ENCODE data around the gene CD300C.
A peak's percentile ranks its signal among the peaks of the same experiment; 100 is the strongest.

CD300C gene

DNA sequence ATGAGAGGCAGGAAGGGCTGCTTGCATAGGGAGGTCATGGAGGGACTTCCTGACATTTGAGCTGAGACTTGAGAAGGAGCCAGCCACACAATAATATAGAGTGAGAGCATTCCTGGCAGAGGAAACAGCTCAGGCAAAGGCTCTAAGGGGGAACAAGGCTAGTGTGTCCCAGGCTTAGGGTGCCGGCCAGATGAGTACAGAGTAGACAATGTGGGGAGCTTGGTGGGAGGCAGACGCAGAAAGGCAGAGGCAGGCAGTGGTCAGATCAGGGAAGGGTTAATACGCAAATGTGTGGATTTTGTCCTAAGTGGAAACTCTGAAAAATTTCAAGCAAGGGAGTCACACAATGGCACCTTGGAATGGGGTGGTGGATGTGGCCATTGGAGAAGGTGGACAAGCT lies 45.9 kb downstream of the CD300C start:
- H3K4me2 ChIP-seq (ENCODE audit: low read length), result no peak overlapping the region
- H3K4me1 ChIP-seq (ENCODE audit: low read length), result no peaks in the 10 kb centered on the region
- H3K4me3 ChIP-seq (ENCODE audit: low read length), result no peak overlapping the region
- no peak overlapping the region for H2AFZ ChIP-seq (ENCODE audit: low read depth, low read length)
- no peaks in the 10 kb centered on the region for H3K36me3 ChIP-seq (replicated peaks; ENCODE audit: low read depth, low read length)
- H3K9ac ChIP-seq (ENCODE audit: low read length), result no peak overlapping the region
- H3K9me3 ChIP-seq (ENCODE audit: insufficient read depth, low read length), result no peaks in the 10 kb centered on the region
- TF ChIP-seq EZH2phosphoT487 (IDR thresholded peaks at IDR 0.05; ENCODE audit: low read depth), result no peak
- TF ChIP-seq, protein P1, sequence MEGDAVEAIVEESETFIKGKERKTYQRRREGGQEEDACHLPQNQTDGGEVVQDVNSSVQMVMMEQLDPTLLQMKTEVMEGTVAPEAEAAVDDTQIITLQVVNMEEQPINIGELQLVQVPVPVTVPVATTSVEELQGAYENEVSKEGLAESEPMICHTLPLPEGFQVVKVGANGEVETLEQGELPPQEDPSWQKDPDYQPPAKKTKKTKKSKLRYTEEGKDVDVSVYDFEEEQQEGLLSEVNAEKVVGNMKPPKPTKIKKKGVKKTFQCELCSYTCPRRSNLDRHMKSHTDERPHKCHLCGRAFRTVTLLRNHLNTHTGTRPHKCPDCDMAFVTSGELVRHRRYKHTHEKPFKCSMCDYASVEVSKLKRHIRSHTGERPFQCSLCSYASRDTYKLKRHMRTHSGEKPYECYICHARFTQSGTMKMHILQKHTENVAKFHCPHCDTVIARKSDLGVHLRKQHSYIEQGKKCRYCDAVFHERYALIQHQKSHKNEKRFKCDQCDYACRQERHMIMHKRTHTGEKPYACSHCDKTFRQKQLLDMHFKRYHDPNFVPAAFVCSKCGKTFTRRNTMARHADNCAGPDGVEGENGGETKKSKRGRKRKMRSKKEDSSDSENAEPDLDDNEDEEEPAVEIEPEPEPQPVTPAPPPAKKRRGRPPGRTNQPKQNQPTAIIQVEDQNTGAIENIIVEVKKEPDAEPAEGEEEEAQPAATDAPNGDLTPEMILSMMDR (IDR thresholded peaks at IDR 0.05; ENCODE audit: low read depth, low read length), result no peak
- no peaks in the 10 kb centered on the region for H3K79me2 ChIP-seq (ENCODE audit: low read length)
- H3K27me3 ChIP-seq (ENCODE audit: low read depth, low read length), result no peaks in the 10 kb centered on the region; the same call in 1 of the 2 replicates
- no peak overlapping the region for H3K27ac ChIP-seq (ENCODE audit: low read length)
- no peaks in the 10 kb centered on the region for H4K20me1 ChIP-seq (ENCODE audit: insufficient read depth, low read length)

DNA sequence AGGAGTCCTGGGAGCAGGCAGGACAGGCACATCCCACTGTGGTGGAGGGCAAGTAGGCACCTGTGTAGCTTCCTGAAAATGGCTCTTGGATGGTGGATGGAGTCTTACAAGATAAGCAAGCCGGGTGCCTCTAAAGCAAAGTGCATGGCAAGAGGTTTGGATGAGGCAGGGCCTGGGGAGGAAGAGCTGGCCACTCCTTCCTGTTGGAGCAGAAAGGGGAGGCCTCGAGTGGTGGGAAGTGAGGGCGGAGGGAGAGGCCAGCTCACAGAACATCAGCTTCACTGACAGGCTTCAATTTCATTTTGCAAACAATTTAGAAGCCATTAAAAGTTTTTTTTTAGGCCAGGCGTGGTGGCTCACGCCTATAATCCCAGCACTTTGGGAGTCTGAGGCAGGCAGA lies 48.4 kb downstream of the CD300C start:
- Histone ChIP-seq H3K4me3 (ENCODE audit: low read length) (no peak overlapping the region), H2AFZ (ENCODE audit: low read depth, low read length) (no peak overlapping the region), H3K36me3 (replicated peaks; ENCODE audit: low read depth, low read length) (no peaks in the 10 kb centered on the region), H3K79me2 (ENCODE audit: low read length) (no peaks in the 10 kb centered on the region), H3K27me3 (ENCODE audit: low read depth, low read length) (no peaks in the 10 kb centered on the region; the same call in 1 of the 2 replicates), H3K4me2 (ENCODE audit: low read length) (no peak overlapping the region), H3K27ac (ENCODE audit: low read length) (no peak overlapping the region), H4K20me1 (ENCODE audit: insufficient read depth, low read length) (no peaks in the 10 kb centered on the region), H3K9me3 (ENCODE audit: insufficient read depth, low read length) (no peaks in the 10 kb centered on the region), H3K4me1 (ENCODE audit: low read length) (no peaks in the 10 kb centered on the region), H3K9ac (ENCODE audit: low read length) (no peak overlapping the region)
- TF ChIP-seq, protein P1 (IDR thresholded peaks at IDR 0.05; ENCODE audit: low read depth, low read length), result no peak
- TF ChIP-seq EZH2phosphoT487 (IDR thresholded peaks at IDR 0.05; ENCODE audit: low read depth), result no peak

DNA sequence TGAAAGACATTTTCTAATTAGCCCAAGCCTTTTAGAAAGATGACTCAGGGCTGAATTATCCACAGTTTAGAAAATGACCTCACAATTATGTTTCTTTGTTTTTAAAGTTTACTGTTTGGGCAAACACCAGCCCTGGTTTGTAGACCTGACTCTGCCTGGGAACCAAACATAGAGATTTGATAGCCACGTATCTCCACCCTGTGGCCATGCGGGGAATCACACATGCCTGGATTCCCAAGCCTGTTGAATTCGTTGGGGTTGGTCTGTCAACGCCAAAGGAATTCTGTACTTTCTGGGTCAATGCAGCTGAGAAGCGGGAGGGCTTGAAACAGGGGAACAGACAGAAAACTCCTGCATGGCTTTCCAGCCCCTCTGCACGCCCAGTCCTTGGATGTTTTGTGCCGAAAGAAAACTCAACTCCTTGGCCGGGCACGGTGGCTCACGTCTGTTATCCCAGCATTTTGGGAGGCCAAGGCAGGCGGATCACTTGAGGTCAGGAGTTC lies 52.5 kb downstream of the CD300C start:
- no peak overlapping the region for H3K4me2 ChIP-seq (ENCODE audit: low read length)
- no peaks in the 10 kb centered on the region for H3K79me2 ChIP-seq (ENCODE audit: low read length)
- no peak for TF ChIP-seq EZH2phosphoT487 (IDR thresholded peaks at IDR 0.05; ENCODE audit: low read depth)
- TF ChIP-seq, protein P1 (IDR thresholded peaks at IDR 0.05; ENCODE audit: low read depth, low read length), result peak; percentile 79
- no peaks in the 10 kb centered on the region for H3K36me3 ChIP-seq (replicated peaks; ENCODE audit: low read depth, low read length)
- no peak overlapping the region for H3K4me3 ChIP-seq (ENCODE audit: low read length)
- no peak overlapping the region for H3K9ac ChIP-seq (ENCODE audit: low read length)
- H3K4me1 ChIP-seq (ENCODE audit: low read length), result no peaks in the 10 kb centered on the region
- H3K27me3 ChIP-seq (ENCODE audit: low read depth, low read length), result peaks cover 4% of the 10 kb centered on the region; the same call in 1 of the 2 replicates
- H2AFZ ChIP-seq (ENCODE audit: low read depth, low read length), result no peak overlapping the region
- H3K9me3 ChIP-seq (ENCODE audit: insufficient read depth, low read length), result no peaks in the 10 kb centered on the region
- no peak overlapping the region for H3K27ac ChIP-seq (ENCODE audit: low read length)
- no peaks in the 10 kb centered on the region for H4K20me1 ChIP-seq (ENCODE audit: insufficient read depth, low read length)

DNA sequence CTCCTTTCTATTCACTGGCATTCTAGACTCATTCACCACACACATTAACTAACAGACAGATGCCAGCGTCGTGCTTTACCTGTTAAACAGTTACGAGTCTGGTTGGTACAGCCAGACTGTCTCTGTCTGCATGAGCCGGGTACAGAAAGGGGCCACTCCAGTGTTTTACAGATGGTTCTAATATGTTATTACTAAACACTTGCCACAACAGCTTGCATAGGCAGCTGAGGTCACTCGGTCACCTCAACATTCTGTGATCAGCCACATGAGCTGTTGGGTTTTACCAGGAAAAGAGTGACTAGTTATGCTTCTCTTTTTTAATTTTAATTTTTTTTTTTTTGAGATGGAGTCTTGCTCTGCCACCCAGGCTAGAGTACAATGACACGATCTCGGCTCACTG lies 54.3 kb downstream of the CD300C start:
- no peak overlapping the region for H3K9ac ChIP-seq (ENCODE audit: low read length)

More for the DNA sequence above, 54.3 kb downstream of the CD300C start:
- Histone ChIP-seq H2AFZ (ENCODE audit: low read depth, low read length) (no peak overlapping the region), H4K20me1 (ENCODE audit: insufficient read depth, low read length) (no peaks in the 10 kb centered on the region), H3K36me3 (replicated peaks; ENCODE audit: low read depth, low read length) (no peaks in the 10 kb centered on the region), H3K27me3 (ENCODE audit: low read depth, low read length) (peaks cover 5% of the 10 kb centered on the region; the same call in 1 of the 2 replicates), H3K4me3 (ENCODE audit: low read length) (no peak overlapping the region), H3K27ac (ENCODE audit: low read length) (no peak overlapping the region), H3K79me2 (ENCODE audit: low read length) (no peaks in the 10 kb centered on the region), H3K4me2 (ENCODE audit: low read length) (no peak overlapping the region), H3K9me3 (ENCODE audit: insufficient read depth, low read length) (no peaks in the 10 kb centered on the region), H3K4me1 (ENCODE audit: low read length) (no peaks in the 10 kb centered on the region)
- TF ChIP-seq, protein P1 (IDR thresholded peaks at IDR 0.05; ENCODE audit: low read depth, low read length), result no peak
- TF ChIP-seq EZH2phosphoT487 (IDR thresholded peaks at IDR 0.05; ENCODE audit: low read depth), result no peak

All from OCI-LY3 (cell line).